Measurements from ENCODE around the gene EEFSEC. TPM values are rescaled to one million over a fixed set of nuclear protein-coding genes. Genes with fewer than 3 reads are reported as not detected.

EEFSEC gene
- total RNA-seq, 1 donor from 2014 or later = 12.2 TPM

DNA sequence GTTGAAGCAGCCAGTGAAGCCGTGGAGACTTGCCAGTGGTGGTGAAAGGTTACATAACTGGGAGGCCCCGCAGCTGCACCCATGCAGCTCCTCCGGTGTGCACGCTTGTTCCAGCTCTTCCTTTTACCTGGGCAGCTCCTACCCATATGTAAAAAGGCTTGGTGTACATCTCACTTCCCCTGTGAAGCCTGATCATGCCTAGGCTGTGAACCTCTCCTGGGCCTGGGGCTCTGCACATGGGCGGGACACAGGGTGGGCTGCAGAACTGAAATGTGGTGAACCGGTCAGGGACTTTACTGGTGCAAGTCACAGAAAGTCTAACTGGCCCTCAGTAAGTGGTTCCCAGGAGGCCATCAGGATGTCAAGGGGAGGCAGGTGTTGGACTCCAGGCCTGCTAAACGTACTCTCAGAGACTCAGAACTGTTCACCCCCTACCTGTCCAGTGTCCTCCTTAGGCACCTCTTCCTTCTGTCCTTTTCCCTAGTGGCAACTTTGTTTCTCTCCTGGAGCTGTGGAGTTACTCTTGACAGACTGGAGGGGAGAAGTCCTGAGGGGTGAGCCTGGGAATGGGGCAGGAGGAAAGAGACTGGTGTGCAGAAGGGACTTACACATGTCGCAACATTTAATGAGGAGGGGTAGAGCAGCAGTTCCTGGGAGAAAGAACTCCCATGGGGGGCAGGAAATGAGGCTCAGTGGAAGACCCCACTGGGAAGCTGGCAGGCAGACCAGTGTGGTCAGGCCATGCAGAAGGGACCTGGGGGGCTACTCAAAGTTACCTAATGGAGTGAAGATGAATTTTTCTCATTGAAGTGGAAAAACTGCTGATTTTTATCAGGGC is 148.1 kb downstream of the EEFSEC start:
- no peaks in the 10 kb centered on the region for H3K27me3 Mint-ChIP-seq (ENCODE audit: low read depth)
- H3K4me3 Mint-ChIP-seq (ENCODE audit: unreplicated experiment) = no peak overlapping the region
- TF ChIP-seq, protein P1, sequence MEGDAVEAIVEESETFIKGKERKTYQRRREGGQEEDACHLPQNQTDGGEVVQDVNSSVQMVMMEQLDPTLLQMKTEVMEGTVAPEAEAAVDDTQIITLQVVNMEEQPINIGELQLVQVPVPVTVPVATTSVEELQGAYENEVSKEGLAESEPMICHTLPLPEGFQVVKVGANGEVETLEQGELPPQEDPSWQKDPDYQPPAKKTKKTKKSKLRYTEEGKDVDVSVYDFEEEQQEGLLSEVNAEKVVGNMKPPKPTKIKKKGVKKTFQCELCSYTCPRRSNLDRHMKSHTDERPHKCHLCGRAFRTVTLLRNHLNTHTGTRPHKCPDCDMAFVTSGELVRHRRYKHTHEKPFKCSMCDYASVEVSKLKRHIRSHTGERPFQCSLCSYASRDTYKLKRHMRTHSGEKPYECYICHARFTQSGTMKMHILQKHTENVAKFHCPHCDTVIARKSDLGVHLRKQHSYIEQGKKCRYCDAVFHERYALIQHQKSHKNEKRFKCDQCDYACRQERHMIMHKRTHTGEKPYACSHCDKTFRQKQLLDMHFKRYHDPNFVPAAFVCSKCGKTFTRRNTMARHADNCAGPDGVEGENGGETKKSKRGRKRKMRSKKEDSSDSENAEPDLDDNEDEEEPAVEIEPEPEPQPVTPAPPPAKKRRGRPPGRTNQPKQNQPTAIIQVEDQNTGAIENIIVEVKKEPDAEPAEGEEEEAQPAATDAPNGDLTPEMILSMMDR (IDR thresholded peaks at IDR 0.05) = no peak
- H3K9me3 Mint-ChIP-seq (ENCODE audit: low read depth) = no peaks in the 10 kb centered on the region
- H3K36me3 Mint-ChIP-seq (ENCODE audit: low read depth) = no peaks in the 10 kb centered on the region
- H3K27ac Mint-ChIP-seq (ENCODE audit: unreplicated experiment) = no peak overlapping the region
- no peak for DNase-seq (ENCODE audit: low spot score)
- peaks cover 6% of the 10 kb centered on the region for H3K4me1 Mint-ChIP-seq (ENCODE audit: low read depth)

DNA sequence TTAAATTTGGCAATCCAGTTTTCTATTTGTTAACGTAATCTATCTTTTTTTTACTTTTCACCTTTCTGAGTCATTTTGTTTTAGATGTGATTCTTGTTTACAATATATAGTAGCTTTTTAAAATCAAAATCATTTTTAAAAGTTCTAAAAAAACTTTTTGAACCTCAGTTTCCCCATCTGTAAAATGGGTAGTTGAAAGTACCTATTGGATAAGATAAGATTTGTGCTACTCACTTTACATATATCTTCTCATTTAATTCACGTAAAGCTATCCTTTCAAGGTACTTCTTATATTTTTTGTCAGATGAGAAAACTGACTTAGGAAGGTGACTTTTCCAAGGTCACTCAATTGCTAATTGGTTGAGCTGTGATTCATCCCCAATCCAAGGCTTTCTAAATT is 153.2 kb downstream of the EEFSEC start:
- no peak overlapping the region for H3K4me3 Mint-ChIP-seq (ENCODE audit: unreplicated experiment)
- TF ChIP-seq, protein P1 (IDR thresholded peaks at IDR 0.05) = no peak
- H3K36me3 Mint-ChIP-seq (ENCODE audit: low read depth) = peaks cover 5% of the 10 kb centered on the region

DNA sequence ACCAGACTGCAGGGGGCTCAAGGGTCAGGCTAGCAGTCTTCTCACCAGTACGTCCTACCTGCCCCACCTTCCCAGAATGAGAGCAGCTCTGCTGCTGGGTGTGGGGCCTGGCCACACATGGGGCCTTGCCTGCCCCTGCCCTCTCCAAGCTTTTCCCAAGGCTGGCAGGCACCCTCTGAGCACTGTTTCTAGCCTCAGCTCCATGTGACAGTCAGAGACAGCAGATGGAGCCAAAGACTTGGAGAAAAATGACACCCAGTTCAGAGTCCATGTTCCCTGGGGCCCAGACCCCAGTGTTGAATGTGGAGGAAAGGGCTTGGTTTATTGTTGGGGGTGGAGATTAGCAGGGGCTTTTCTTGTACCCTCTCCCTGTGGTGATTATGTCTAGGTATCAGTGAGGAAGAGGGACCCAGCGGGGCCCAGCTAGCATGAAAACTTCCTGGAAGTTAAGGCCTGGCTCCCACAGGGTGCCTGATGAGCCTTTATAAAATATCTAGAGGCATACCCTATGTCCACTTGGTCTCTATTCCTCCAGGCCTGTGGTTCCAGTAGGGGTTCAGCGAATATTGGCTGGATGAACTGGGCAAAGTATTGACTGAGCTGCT is 153.8 kb downstream of the EEFSEC start:
- TF ChIP-seq, protein P1 (IDR thresholded peaks at IDR 0.05) = peak; percentile 61
- H3K4me1 Mint-ChIP-seq (ENCODE audit: low read depth) = no peaks in the 10 kb centered on the region
- no peaks in the 10 kb centered on the region for H3K9me3 Mint-ChIP-seq (ENCODE audit: low read depth)
- no peaks in the 10 kb centered on the region for H3K27me3 Mint-ChIP-seq (ENCODE audit: low read depth)
- no peak overlapping the region for H3K27ac Mint-ChIP-seq (ENCODE audit: unreplicated experiment)
- peaks cover 5% of the 10 kb centered on the region for H3K36me3 Mint-ChIP-seq (ENCODE audit: low read depth)
- no peak for DNase-seq (ENCODE audit: low spot score)
- H3K4me3 Mint-ChIP-seq (ENCODE audit: unreplicated experiment) = no peak overlapping the region

More for the DNA sequence above, 153.2 kb downstream of the EEFSEC start:
- no peak for DNase-seq (ENCODE audit: low spot score)
- H3K4me1 Mint-ChIP-seq (ENCODE audit: low read depth) = no peaks in the 10 kb centered on the region
- H3K27me3 Mint-ChIP-seq (ENCODE audit: low read depth) = no peaks in the 10 kb centered on the region
- H3K9me3 Mint-ChIP-seq (ENCODE audit: low read depth) = no peaks in the 10 kb centered on the region
- no peak overlapping the region for H3K27ac Mint-ChIP-seq (ENCODE audit: unreplicated experiment)

DNA sequence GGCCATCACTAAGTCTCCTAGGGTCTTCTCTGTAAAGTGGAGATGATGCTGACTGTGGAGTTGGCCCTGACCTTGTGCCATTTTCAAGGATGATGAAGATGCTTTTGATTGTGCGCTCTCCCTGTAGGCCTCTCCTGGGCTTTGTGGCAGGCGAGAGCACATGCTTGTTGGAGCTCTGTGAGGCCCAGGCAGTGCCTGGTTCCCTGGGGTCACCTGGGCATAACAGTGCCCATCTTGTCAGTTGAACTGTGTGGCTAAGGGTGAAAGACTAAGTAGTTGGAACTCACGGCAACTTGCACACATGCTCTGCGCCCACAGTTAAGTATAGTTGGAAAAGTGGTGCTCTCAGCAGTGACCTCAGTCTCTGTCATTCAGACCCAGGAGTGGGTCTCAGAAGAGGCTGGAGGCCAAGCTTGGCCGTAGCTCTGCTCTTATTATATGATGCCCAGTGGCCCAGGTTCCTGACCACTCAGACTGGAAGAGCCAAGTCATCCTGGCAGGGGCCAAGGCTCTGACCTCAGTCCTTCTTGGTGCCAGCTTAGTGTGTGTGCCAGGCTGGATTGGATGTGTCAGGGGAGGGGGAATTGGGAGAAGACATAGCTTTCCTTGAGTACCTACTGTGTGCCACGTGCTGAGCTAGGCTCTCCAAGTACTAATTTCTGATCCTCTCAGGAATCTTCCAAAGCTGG is 154.6 kb downstream of the EEFSEC start:
- Mint-ChIP-seq H3K9me3 (ENCODE audit: low read depth) (no peaks in the 10 kb centered on the region), H3K27me3 (ENCODE audit: low read depth) (no peaks in the 10 kb centered on the region), H3K36me3 (ENCODE audit: low read depth) (peaks cover 5% of the 10 kb centered on the region), H3K27ac (ENCODE audit: unreplicated experiment) (no peak overlapping the region), H3K4me1 (ENCODE audit: low read depth) (no peaks in the 10 kb centered on the region), H3K4me3 (ENCODE audit: unreplicated experiment) (no peak overlapping the region)
- TF ChIP-seq, protein P1 (IDR thresholded peaks at IDR 0.05) = no peak
- DNase-seq (ENCODE audit: low spot score) = no peak

DNA sequence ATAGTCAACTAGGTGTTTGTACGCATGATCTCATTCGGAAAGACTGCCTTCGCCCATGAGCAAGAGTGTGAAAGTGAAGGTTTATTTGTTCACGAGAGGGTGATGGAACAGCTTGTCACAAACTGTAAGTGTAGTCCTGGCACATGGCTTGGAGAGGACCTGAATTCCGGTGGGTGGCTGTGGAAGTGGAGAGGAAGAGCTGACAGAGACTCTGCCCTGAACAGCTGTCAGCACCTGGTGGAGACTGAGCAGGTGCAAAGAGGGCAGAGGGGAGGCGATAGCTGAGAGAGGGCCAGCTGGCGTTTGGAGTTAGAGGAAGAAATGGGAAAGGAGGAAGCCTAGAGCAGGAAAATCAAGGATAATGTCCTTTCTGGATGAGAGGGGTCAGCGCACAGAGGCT is 155.7 kb downstream of the EEFSEC start:
- Mint-ChIP-seq H3K9me3 (ENCODE audit: low read depth) (no peaks in the 10 kb centered on the region), H3K27ac (ENCODE audit: unreplicated experiment) (no peak overlapping the region), H3K4me1 (ENCODE audit: low read depth) (no peaks in the 10 kb centered on the region), H3K36me3 (ENCODE audit: low read depth) (peaks cover 5% of the 10 kb centered on the region), H3K27me3 (ENCODE audit: low read depth) (no peaks in the 10 kb centered on the region), H3K4me3 (ENCODE audit: unreplicated experiment) (no peak overlapping the region)
- TF ChIP-seq, protein P1 (IDR thresholded peaks at IDR 0.05) = no peak
- DNase-seq (ENCODE audit: low spot score) = no peak

Data from chondrocyte (in vitro differentiated cells).